ENCODE data around the gene DDX41.

Gene DDX41

GRCh38 chr5:177483042-177483441 lies 33.7 kb downstream of the DDX41 start:
- DNase-seq: no peak

GRCh38 chr5:177482359-177482795 lies 34.4 kb downstream of the DDX41 start:
- no peak for DNase-seq

- no peak for DNase-seq
Observed at GRCh38 chr5:177479774-177480173, 37.0 kb downstream of the DDX41 start.

GRCh38 chr5:177478711-177479646 lies 37.8 kb downstream of the DDX41 start:
- no peak for DNase-seq

GRCh38 chr5:177477701-177478477 lies 38.9 kb downstream of the DDX41 start:
- DNase-seq: no peak

- no peak for DNase-seq
Observed at GRCh38 chr5:177476531-177477233, 40.1 kb downstream of the DDX41 start.

GRCh38 chr5:177475563-177476427 lies 41.0 kb downstream of the DDX41 start:
- DNase-seq: no peak

GRCh38 chr5:177474846-177475562 lies 41.8 kb downstream of the DDX41 start:
- DNase-seq: no peak

GRCh38 chr5:177474002-177474476 lies 42.7 kb downstream of the DDX41 start:
- no peak for DNase-seq

GRCh38 chr5:177473443-177474001 lies 43.2 kb downstream of the DDX41 start, which contains the start of gene DBN1:
Gene DBN1 (minus strand): TSS chr5:177473634. CDS start chr5:177473521, 113 bp downstream.
- peak; percentile 36 for DNase-seq

- peak; percentile 34 for DNase-seq
Observed at GRCh38 chr5:177472460-177473442, 44.0 kb downstream of the DDX41 start.

GRCh38 chr5:177471610-177472356 lies 45.0 kb downstream of the DDX41 start:
- DNase-seq: no peak

GRCh38 chr5:177470759-177471536 lies 45.8 kb downstream of the DDX41 start:
- no peak for DNase-seq

GRCh38 chr5:177469750-177470525 lies 46.8 kb downstream of the DDX41 start:
- DNase-seq: no peak

GRCh38 chr5:177468685-177469628 lies 47.8 kb downstream of the DDX41 start:
- peak; percentile 68 for DNase-seq

GRCh38 chr5:177468329-177468684 lies 48.5 kb downstream of the DDX41 start:
- DNase-seq: no peak
